GM15510 (cell line): ENCODE measurements around the gene CACNA2D2.

Source experiments
- POLR2A ChIP-seq: IDR thresholded peaks from 3 replicates; pipeline ENCODE4 v1.6.1; 2011; ENCODE audit warnings: borderline replicate concordance; ENCODE audit not compliant: insufficient read length; ENCODE audit errors: extremely low read depth

Gene CACNA2D2

DNA sequence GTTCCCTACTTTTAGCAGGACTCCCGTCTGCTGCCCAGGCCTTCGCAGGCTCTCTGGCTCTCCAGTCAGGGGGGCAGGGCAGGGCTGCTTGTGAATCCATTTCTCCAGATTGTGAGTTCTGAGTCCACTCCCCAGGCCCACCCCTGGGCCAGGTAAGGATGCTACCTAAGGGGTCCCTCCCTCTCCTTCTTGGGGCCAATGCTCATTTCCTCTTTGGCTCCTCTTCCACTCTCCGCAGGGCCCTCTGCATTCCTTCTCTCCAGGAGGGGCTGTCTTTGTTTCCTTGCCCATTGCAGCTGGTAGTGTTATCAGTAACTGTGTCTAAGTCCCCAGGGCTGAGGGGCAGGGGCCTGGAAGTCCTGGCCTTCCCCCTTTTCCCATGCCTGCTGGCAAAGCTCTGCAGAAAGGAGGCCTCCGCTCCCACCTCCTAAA is 13.0 kb upstream of the CACNA2D2 start:
- no peak for TF ChIP-seq POLR2A

DNA sequence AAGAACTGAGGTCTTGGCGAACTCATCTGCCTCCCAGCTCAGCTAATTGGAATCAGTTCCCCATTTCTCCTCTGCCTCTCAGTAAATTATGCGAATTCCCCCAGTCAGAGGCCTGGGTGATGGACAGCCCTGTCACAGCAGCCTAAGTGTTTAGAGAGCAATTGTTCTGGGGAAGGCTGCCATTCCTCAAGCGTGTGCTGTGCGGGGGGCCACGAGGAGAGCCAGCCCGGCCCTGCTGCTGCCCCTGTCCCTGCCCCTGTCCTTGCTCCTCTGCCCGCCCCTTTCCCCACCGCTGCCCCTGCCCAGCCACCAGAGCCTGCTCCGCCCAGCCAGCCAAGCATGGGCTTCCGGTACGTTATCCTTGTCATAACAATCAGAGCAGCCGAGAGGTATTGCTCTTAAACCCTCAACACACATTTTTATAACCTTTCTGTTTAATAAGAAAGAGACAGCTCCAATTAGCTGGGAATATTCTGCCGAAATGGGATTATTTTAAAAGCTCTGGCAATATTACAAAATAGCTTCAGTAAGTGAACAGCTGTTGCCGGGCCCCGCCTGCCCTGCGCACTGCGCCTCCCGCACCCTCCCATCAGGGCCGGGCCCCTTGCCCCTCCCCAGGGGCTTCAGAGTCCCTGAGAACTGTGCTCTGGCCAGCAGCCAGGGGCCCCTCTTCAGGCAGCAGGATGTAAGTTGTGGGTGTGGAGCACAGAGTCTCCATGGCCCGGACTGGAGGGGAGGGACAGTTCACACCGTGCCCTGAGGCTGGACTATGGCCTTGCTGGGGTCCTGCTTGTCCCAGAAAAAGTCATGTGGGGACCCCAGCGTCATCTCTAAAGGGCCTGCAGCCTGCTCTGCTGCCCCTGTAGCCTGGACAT is 12.4 kb upstream of the CACNA2D2 start:
- TF ChIP-seq POLR2A = no peak

GRCh38 chr3:50512131-50512530 is 8.7 kb upstream of the CACNA2D2 start:
- TF ChIP-seq POLR2A = no peak

DNA sequence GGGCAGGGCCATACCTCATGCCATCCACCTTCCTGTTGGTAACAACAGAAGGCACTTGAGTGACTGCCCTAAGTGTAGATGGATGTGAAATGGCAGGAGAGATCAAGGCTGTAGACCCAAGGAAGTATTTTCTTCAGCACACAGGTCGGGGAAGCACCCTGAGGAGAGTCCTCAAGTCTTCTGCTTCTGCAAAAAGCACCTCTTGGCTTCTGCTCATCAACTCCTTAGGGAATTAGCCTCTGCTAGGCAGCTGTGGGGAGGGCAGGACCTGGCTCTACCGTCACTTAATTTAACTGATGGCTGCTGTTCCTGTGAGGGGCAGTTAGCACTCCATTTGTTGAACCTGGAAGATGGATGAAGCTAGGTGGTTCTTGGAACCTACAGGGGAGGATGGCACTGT is 6.9 kb upstream of the CACNA2D2 start:
- no peak for TF ChIP-seq POLR2A

GRCh38 chr3:50509715-50510114 is 6.3 kb upstream of the CACNA2D2 start:
- TF ChIP-seq POLR2A = no peak

DNA sequence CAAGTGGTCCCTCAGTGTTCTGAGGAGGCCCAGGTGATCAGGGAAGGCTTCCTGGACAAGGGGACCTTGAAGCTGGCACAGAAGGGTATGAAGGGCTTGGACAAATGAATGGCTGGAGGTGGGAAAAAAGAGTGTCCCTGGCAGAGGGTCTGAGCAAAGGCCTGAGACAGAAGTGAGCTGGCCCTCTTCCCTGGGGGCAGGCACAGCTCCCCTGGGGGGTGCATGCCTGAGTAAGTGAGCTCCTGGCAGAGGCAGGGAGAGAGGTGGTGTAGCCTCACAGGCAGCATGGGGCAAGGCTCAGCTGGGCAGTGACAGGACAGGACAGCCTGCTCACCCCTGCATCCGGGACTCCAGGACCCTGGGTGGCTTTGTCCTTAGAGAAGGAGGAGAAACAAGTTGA is 5.4 kb upstream of the CACNA2D2 start:
- no peak for TF ChIP-seq POLR2A

- no peak for TF ChIP-seq POLR2A
Measured at GRCh38 chr3:50506169-50506568, 2.7 kb upstream of the CACNA2D2 start.

GRCh38 chr3:50504681-50505080 is 1.2 kb upstream of the CACNA2D2 start:
- TF ChIP-seq POLR2A = no peak

GRCh38 chr3:50502584-50503423 is 630 bp downstream of the CACNA2D2 start:
- TF ChIP-seq POLR2A = no peak

DNA sequence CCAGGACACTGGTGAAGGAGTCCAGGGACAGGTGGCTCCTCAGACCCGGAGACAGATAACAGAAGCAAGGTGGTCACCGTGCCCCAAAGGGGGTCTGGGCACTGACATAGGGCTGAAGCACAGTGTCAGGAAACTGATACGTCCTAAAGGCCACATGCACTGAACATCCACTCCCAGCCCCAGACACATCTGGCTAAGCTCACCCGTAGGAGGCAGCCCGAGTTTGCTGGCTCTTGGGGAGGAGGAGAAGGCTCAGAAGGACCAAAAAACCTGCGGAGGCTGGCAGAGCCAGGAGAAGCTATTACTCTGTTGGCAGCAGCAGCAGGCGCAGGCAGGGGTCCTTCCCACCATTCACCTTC is 1.2 kb downstream of the CACNA2D2 start:
- no peak for TF ChIP-seq POLR2A

DNA sequence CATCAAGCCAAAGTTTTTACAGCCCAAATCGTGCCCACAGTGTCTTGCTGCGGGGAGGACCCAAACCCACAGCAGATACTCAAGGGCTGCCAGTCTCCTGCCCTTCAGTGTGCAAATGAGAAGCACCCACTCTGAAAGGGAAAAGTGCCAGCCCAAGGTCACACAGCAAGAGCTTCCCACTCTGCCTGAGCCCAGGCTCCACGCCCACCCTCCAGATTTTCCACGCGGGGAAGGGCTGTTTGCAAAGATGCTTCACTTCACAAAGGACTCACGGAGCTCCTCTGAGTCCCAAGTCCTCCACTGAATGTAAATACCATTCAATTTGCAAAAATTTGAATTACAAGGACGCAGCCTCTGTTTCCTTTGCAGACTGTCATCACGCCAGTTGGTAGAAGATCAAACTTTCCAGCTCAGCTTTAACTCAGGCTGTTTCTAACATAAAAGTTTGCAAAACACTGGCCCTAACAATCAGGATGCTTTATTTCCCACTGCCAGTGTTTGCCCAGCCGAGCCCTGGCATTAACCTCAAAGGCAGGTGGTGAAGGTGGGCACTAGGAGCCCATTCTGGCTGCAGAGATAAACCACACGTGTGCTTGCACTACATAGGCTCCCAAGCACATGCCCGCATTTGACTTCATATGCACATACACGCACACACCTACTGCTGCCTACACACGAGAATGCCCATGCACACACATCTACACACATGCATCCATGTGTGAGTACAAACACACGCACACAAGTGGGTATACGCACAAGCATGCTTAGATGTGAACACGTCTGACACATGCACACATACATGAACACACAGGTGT is 7.6 kb downstream of the CACNA2D2 start:
- TF ChIP-seq POLR2A = no peak

GRCh38 chr3:50494126-50494525 is 9.3 kb downstream of the CACNA2D2 start:
- no peak for TF ChIP-seq POLR2A

DNA sequence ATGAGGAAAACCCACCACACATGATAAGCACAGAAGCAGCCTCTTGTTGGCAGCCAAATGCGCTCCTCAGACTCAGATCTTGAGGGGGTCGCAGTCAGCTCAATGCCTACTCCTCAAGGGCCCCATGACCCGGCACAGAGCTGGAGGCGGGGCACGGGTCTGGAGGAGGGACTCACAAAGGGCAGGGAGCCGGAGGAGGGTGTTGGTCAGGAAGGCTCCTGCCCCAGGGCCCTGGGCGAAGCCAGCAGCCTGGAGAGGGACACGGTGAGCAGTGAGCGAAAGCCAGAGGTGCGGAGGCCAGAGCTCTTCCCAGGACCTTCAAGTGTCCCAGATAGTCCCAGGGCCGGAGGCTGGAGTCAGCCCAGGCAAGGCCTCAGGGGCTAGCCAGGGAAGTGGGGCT is 9.8 kb downstream of the CACNA2D2 start:
- no peak for TF ChIP-seq POLR2A

- no peak for TF ChIP-seq POLR2A
Measured at GRCh38 chr3:50493086-50493485, 10.3 kb downstream of the CACNA2D2 start.

DNA sequence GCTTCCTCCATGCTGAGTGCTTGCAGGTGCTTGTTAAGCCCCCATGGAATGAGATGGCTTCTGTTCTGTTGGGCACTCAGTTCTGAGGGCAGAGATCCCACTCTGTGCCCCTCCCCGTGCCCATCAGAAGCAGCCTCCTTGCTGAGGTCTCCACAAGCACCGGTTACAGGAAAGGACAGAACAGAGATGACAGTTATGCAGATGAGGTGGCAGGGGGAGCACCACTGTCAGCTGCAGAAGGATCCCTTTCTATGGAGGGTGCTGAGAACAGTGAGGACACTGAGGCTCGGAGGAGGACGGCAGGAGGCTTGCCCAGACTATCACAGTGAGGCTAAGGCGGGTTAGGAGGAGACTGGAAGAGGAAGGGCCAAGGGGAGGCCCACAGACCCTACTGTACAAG is 12.4 kb downstream of the CACNA2D2 start:
- no peak for TF ChIP-seq POLR2A
